HG02870 (cell line): ENCODE data around the gene HIVEP2.
A peak's percentile ranks its signal among the peaks of the same experiment; 100 is the strongest.

Experiments
- ATAC-seq: cut with Tn5 transposase; IDR thresholded peaks from one replicate; pipeline ENCODE4 v1.9.1; 2021; ENCODE audit warnings: mild to moderate bottlenecking, moderate library complexity; ENCODE audit not compliant: unreplicated experiment

Gene HIVEP2

GRCh38 chr6:142892254-142893021, 52.5 kb downstream of the HIVEP2 start:
- no peak for ATAC-seq

- no peak for ATAC-seq
These were observed 53.5 kb downstream of the HIVEP2 start for GRCh38 chr6:142891454-142891853.

GRCh38 chr6:142888456-142888855, 56.5 kb downstream of the HIVEP2 start:
- ATAC-seq, result no peak

GRCh38 chr6:142887517-142887916, 57.5 kb downstream of the HIVEP2 start:
- ATAC-seq, result no peak

- ATAC-seq, result peak; percentile 70
These were observed 58.4 kb downstream of the HIVEP2 start for GRCh38 chr6:142886431-142887170.

- peak; percentile 60 for ATAC-seq
These were observed 59.7 kb downstream of the HIVEP2 start for GRCh38 chr6:142885182-142885867.

- no peak for ATAC-seq
These were observed 60.6 kb downstream of the HIVEP2 start for GRCh38 chr6:142884214-142885035.

GRCh38 chr6:142883011-142883410, 62.0 kb downstream of the HIVEP2 start:
- no peak for ATAC-seq

GRCh38 chr6:142881761-142882160, 63.2 kb downstream of the HIVEP2 start:
- ATAC-seq, result no peak

GRCh38 chr6:142881290-142881689, 63.7 kb downstream of the HIVEP2 start:
- no peak for ATAC-seq

GRCh38 chr6:142880201-142880600, 64.8 kb downstream of the HIVEP2 start:
- no peak for ATAC-seq

- ATAC-seq, result no peak
These were observed 65.4 kb downstream of the HIVEP2 start for GRCh38 chr6:142879527-142879926.

GRCh38 chr6:142879076-142879475, 65.9 kb downstream of the HIVEP2 start:
- no peak for ATAC-seq

- no peak for ATAC-seq
These were observed 66.6 kb downstream of the HIVEP2 start for GRCh38 chr6:142878407-142878806.

GRCh38 chr6:142874676-142875075, 70.3 kb downstream of the HIVEP2 start:
- ATAC-seq, result no peak

- no peak for ATAC-seq
These were observed 72.6 kb downstream of the HIVEP2 start for GRCh38 chr6:142872376-142872775.

- ATAC-seq, result peak; percentile 99
These were observed 73.1 kb downstream of the HIVEP2 start for GRCh38 chr6:142871910-142872331.

- no peak for ATAC-seq
These were observed 74.1 kb downstream of the HIVEP2 start for GRCh38 chr6:142870787-142871415.

- no peak for ATAC-seq
These were observed 76.1 kb downstream of the HIVEP2 start for GRCh38 chr6:142868917-142869316.
